ENCODE results near the gene TMEM234.
A peak's percentile ranks its signal among the peaks of the same experiment; 100 is the strongest.

Gene TMEM234

DNA sequence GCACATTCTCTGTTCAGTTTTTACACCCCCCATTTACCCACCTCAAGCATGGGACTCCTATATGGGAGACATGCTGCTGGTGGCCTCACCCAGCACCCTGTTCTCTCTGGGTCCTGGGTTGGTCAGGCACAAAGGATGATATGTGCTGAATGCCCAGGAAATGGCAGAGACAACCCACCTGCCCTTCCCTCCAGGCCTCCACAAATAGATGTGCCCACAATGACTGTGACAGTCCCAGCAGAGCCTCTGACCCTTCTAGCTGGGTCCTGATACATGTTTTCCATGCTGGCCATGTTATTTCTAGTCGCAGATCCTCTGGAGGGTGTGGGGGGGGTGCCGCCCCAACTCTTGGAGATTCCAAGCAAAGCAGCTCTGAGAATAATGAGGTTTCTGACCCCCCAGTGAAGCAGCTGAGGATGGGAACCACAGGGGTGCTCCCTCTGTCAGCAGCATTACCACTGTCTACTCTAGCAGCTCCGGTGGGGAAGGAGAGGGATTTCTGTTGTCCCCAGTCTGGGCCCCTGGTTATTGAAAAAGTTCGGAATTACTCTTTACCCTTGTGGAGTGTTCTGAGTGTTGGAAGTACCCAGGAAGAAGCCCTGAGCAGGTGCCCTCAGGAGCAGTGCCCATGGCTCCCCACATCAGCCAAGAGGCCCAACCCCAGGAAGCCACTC, 23.0 kb downstream of the TMEM234 start:
- no peak for DNase-seq

DNA sequence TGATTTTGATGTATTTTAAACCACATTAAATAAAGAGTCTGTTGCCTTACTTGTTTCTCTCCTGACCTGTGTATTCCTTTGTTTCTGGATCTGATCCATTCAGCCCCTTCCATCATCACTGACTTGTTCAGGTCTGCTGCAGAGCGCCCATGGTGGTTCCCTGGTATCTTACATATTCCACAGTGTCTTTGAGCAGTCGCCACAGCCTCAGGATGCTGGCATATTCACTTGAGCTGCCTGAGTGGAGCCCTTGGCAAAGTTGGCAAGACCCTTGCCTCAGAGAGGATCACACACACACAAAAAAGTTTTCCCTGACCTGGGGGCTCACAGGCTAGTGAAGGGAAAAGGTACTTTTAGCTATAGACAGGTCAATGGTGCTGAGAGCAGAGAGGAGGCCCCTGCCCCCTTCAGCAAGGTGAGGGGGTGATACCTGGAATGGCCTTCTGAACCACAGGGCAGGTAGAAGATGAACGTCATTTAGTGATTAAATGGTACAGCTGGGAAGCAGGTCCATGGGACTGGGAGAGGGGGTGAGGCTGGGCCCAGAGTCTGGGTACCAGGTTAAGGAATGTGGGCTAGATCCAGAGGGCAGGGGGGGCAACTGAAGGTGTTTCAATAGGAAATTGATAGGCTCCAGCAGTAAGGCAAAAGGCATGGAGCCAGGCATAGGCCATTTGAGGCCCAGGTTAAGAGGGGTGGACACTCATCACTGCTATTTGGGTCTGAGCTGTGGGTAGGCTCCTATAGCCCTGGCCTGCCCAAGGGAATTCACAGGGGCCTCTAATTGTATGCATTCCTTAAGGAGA, 23.7 kb downstream of the TMEM234 start:
- no peak for DNase-seq

DNA sequence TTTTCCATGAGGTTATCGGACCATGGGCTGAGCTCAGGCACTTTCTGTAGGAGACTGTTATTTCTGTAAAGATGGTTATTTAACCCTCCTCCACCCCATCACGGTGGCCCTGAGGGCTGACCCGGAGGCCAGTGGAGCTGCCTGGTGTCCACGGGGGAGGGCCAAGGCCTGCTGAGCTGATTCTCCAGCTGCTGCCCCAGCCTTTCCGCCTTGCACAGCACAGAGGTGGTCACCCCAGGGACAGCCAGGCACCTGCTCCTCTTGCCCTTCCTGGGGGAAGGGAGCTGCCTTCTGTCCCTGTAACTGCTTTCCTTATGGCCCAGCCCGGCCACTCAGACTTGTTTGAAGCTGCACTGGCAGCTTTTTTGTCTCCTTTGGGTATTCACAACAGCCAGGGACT, 24.3 kb downstream of the TMEM234 start:
- no peak for DNase-seq

DNA sequence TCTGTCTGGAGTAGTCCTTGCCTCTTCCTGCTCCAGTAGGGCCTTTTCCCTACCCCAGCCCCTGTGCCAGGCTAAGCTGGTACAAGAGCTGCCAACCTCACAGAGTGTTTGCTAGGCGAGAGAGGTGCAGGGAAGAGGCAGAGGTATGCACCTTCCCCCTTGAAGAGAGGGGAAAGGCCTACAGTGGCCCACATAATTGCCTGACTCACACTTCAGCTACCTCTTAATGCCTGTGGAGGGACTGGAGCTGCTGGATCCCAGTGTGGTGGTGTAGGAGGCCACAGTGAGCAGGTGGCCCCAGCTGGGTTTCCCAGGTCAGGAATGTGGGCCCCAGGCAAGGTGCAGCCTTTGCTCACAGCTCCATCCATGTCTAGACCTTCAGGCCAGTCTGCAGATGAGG, 25.1 kb downstream of the TMEM234 start:
- no peak for DNase-seq

DNA sequence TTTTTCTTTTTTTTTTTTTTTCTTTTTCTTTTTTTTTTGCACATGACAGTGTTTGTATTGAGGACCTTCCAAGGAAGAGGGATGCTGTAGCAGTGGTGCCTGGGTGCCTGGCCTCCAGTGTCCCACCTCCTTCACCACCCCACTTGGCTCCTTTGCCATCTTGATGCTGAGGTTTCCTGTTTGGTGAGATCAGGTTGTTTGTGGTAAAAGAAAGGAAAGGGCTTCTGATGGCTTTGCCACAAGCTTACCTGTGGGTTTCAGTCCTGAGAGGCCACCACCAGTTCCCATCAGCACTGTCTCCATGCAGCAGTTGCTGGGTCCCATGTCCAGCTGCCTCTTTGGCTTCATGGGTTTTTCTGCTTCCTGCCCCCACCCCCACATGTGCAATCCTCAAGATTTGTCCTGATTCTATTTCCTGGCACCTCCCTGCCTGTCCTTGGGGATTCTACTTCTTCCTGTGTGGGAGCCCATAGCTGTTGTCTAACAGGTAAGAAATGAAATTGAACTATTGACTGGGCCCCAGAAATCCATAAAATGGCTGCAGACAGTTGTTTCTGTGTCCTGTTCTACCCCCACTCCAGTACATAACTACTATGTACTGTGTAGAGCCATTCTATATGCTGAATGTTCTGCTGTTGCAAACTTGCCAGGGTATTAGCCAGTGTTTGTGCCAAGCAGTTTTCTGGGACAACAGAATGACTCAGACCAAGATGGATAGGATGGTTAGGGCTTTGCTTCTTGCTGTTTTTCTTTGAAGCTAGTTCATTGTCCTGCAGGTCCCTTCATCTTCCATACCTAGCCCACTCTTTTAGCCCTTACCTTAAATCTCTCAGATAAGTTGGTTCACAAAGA, 26.0 kb downstream of the TMEM234 start:
- no peak for DNase-seq

DNA sequence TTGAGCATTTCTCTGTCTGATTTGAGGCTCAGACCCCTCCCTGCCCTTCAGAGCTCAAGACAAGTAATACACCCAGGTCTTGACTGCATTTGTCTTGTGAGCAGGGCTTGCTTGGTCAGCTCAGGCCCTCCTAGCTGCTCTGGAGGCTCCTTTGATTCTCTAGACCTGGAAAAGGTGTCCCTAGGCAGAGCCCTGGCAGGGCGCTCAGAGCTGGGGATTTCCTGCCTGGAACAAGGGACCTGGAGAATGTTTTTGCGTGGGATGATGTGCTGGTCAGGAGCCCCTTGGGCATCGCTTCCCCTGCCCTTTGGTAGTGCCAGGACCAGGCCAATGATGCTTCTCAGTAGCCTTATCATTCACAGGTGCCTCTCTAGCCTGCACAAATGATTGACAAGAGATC, 26.6 kb downstream of the TMEM234 start:
- no peak for DNase-seq

DNA sequence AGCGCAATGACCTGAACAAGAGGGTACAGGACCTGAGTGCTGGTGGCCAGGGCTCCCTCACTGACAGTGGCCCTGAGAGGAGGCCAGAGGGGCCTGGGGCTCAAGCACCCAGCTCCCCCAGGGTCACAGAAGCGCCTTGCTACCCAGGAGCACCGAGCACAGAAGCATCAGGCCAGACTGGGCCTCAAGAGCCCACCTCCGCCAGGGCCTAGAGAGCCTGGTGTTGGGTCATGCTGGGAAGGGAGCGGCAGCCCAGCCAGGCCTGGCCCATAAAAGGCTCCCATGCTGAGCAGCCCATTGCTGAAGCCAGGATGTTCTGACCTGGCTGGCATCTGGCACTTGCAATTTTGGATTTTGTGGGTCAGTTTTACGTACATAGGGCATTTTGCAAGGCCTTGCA, 27.2 kb downstream of the TMEM234 start:
- no peak for DNase-seq

DNA sequence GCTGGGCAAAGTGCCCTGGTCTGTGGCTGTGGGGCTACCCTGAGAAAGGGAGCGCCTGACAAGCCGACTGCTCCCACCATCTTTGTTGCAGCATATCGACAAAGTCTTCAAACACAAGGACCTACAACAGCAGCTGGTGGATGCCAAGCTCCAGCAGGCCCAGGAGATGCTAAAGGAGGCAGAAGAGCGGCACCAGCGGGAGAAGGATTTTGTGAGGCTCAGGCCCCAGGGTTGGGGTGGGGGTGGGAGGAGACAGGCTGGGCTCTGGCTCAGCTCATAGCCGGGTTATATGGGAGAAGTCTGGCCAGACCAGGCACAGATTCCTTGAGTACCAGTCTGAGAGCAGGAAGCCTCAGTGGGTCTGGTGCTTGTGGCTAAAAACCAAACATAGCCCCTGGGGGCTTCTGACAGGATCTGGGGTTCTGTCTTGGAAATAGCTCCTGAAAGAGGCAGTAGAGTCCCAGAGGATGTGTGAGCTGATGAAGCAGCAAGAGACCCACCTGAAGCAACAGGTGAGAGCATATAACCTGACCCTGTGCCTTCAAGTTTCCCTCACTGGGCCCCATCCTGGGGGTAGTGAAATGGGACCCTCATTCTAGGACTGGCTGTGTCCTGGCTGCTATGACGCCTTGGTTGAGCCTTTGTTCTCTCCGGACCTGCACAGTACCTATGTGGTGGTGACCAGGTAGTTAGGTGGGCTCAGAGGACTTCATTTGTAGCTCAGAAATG, 29.8 kb downstream of the TMEM234 start:
- no peak for DNase-seq

DNA sequence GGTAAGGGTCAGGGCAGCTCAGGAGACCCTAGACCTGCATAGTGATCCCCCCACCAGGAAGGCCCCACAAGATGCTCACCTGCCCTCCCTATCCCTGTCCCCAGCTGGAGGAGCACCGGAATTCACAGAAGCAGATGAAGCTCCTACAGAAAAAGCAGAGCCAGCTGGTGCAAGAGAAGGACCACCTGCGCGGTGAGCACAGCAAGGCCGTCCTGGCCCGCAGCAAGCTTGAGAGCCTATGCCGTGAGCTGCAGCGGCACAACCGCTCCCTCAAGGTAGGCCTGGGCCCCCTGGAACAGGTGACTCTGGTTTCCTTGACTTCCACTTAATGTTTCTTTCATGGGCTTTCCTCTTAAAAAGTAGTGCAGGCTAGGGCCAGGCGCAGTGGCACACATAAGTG, 34.3 kb downstream of the TMEM234 start:
- DNase-seq, result no peak

DNA sequence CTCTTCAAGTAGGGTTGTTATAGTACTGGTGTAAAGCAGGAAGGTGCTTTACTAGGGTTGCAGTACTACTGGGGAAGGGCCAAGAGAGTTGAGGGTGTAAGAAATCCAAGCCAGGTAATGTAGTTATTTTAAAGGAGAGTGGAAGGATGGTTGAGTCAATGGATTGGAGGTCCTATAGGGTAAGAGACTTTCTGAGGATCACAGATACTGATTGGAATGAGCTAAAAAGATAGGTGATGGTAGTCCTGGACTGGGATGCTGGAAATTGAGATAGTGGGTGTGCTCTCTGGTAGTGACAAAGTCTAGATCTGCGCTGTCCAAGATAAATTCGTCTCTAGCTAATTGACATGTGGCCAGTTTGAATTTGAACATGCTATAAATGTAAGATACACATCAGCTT, 35.7 kb downstream of the TMEM234 start:
- no peak for DNase-seq

DNA sequence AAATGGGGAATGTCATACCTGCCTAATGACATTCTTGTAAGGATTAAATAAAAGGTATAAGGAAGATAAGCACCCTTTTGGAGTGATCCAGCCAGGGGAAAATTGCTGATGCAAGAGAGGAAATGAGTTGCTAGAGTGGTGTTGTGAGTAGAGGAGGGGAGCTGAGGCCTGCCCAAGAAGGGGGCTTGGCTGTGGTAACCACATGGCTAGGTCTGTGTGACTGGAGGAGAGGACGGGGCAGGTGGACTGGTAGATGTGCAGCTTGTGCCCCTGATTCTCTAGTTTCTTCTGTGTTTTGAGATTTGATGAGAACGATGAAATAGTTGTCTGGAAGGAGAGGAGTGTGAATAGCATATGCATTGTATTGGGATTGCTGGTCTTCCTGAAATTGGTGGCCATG, 36.1 kb downstream of the TMEM234 start:
- no peak for DNase-seq

DNA sequence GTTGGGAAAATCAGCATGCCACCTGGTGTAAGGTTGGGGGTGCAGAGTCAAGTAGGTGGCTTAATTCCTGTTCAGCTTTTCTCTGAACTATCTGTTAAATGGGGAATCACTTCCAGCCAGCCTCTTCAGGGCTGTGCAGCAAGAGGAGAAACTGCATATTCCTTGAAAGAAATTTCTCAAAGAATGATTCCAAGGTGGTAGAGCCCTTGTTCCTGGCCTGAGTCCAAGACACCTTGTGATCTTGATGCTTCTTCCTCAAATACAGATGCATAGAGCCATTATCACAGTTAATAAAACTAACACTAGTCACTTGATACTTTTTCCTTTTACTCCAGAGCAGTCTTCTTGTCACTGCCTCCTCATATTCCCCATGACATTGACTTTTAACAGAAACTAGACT, 37.5 kb downstream of the TMEM234 start:
- no peak for DNase-seq

DNA sequence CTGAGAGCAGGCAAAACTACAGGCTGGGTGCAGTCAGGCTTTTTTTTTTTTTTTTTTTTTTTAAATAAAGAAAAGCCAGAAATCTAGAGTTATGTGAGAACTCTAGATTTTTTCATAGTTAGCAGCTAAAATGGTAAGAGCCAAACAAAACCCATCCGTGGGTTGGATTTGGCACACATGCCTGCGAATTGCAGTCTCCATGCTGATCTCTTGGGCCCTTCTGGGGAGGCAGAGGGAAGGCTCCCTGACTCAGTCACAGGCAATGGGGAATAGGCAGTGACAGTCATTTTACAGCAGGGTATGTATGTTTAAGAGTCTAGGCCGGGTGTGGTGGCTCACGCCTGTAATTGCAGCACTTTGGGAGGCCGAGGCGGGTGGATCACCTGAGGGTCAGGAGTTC, 40.1 kb downstream of the TMEM234 start:
- no peak for DNase-seq

DNA sequence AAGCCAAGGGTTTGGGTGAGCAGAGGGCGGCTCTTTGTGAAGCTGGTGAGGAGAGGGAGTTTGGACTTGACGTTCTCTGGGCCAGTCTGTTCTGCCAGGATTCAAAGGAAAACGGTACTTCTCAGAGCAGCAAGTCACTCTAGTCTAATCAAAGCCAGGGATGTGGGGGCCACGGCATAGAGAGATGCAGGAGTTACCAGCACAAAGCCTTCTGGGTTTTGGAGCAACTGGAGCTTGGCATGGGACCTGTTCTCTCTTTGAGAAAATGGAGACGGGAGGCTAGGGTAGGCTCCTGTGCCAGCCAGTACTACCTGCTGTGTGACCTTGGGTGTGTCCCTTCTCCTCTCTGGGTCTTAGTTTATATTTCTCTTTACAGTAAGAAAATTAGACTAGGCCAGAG, 40.6 kb downstream of the TMEM234 start:
- DNase-seq, result no peak

DNA sequence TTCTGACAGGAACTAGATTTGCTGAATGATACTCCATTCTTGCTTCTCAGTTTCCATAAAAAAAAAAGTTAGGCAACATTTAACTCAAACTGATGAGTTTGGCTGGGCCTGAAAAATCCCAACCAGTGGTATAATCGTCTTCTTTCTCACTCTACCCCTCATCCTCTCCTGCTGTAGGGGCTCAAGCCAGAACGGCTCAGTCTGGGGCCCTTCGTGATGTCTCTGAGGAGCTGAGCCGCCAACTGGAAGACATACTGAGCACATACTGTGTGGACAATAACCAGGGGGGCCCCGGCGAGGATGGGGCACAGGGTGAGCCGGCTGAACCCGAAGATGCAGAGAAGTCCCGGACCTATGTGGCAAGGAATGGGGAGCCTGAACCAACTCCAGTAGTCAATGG, 41.1 kb downstream of the TMEM234 start:
- DNase-seq, result no peak

DNA sequence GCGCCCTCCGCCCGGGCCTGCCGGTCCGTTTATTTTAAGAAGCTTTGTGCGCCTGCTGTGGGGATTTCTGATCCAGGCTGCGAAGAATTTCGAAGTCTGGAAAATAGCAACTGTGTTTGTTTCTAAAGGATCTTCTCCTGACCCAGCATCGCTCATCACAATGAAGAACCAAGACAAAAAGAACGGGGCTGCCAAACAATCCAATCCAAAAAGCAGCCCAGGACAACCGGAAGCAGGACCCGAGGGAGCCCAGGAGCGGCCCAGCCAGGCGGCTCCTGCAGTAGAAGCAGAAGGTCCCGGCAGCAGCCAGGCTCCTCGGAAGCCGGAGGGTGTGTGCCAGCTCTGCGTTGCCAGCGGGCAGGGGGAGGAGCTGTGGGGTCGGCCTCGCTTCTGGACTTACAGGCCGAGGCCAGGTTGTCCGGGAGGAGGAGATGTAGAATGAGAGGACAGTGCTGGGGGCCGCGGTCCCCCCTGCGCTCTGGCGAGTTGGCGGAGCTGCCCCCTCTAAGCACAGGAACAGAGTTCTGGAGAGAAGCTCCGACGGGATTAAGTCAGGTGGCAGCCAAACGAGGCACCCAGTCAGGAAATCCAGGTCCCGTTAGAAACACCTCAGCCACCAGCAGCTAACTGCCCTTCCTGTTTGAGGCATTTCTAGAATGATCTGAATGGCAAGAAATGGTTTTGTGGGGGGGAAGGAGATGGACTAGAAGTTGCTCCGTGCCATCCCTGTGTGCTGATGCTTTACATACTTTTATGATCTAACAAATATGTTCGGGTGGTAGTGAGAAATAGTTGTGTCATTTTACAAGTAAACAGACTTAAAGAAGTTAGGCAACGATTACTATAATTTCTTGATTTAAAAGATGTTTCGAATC, 41.7 kb downstream of the TMEM234 start:
- no peak for DNase-seq

DNA sequence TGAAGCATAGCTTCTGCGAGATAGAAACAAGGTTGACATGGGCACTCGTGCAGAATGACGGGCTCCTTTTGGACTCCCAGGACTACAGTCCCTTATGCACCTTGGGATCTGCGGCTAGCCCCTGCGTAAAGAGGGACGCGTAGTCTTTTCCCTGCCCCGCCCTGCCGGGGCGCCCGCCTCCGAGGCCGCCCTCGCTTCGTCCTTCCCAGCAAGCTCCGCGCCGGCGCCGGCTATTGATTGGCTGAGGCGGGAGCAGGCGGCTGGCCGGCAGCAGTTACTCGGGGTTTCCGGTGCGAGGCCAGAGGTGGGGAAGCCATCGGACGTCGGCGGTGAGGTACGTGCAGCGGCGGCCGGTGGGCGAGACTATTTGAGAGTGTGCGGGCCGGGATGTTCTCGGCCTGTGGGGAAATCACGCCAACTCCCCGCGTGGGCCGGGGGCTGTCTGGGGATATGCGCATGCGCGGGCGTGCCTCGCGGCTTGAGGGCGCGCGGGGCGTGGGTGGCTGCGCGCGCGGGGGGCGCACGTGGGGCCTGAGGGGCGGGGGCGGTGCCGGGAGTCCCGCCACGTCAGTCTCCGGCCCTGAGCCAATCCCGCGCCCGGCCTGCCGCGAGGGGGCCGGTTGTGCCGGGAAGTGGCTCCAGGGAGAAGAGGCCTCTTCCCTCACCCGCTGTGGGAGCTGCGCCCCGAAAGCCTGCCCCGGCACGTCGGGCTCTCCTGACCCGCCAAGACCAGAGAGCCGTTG, 42.5 kb downstream of the TMEM234 start, which contains the start of gene TXLNA:
Gene TXLNA, plus strand, starts transcription at position 233 of the 743 bp plus-strand sequence. CDS start 671 bp downstream, outside the sequence.
- DNase-seq, result peak; percentile 86 to 94 (median 90)

DNA sequence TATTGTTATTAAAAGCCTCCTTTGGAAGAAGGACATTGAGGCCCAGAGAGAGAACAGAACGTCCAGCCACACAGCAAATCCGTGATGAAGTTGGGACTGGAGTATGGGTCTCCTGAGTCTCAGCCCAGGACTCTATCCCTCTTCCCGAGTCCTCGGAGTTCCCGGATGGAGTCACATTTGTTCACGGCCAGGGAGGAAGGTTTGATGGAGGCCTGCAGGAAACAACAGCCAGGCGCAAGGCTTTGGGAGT, 43.0 kb downstream of the TMEM234 start:
- no peak for DNase-seq

DNA sequence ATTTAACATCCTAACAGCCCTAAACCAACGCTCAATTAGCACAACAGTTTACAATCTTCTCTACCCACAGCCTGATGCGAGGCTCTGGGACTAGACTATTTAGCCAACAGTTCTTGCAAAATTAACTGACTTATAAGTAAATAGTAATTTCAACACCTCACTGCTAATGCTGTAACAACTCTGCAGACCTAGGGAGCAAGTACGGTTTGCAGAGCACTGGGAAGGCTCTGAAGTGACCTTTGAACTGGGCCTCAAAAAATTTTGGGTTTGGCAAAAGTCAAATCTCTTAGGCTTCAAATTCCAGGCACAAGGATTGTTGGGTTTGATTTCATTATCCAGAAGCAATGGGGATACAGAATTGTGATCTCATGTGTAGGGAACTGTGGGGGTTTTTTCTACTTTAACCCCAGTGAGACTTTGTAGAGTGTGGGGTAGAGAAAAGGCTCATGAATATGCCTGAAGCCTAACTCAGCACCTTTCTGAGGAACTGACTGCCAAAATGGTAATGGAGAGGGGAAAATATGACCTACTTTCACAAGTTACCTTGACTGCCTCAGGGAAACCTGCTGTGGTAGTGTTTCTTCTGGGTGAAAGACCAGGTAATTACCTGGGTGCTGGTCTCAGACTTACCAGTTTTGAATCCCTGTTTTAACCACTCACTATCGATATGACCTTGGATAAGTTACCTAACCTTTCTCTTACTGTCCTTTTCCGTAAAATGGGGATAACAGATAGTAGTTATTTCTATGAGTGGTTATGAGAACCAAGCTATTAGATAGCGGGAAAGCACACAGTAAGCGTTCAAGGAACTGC, 43.6 kb downstream of the TMEM234 start:
- no peak for DNase-seq

DNA sequence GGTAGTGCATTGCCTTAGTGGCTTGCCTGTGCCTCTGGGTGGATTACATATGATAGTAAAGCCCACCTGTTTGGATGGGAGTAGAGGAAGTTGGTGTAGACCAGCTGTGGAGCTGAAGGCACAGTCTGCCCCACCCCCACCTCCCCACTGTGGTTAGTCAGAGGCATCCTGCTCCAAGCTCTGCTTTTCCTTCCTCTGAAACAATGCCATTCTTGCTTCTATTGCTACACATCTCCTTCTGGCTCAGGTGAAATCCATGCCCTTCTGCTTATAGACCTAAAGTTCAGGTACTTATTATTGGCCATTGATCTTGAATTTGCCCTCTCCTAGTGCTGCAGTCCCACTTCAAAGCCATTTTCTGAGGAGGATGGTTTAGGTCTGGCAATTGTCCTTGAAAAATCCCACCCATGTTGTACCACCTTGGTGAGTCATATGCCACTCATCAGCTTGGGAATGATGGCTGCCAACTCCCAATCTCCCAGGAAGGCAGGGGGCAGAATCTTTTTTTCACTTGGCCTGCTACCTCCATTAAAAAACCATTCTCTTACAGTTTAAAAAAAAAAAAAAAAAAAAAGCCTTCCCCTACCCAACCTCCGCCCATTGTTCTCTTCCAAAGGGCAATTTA, 49.4 kb downstream of the TMEM234 start:
- no peak for DNase-seq

All from activated naive CD4-positive, alpha-beta T cell (primary cell).